GM13976 (cell line): ENCODE measurements around the gene POLR3E.
A peak's percentile ranks its signal among the peaks of the same experiment; 100 is the strongest.
"Not testable (repeated sequence)": the region's sequence is repeated elsewhere in the genome, so short reads cannot be mapped to it uniquely, and the experiment has no call there.

Experiments used
- DNase-seq: peaks from one replicate; pipeline ENCODE4 v3.0.0; 2012; ENCODE audit warnings: low spot score
- CTCF ChIP-seq: IDR thresholded peaks from 2 replicates; pipeline ENCODE4 v1.5.1; 2012; ENCODE audit warnings: borderline replicate concordance, mild to moderate bottlenecking; ENCODE audit not compliant: insufficient read depth; ENCODE audit errors: extremely low read depth, missing control alignments, control extremely low read depth
- in situ Hi-C: fragments of 300-500 bp; cut with MboI; formaldehyde crosslinking; loops from one replicate; pipeline ENCODE4 v1.12.0; 2022; ENCODE audit warnings: low sequenced_read_pairs, mixed read lengths, inconsistent platforms; ENCODE audit not compliant: unreplicated experiment

Gene POLR3E

GRCh38 chr16:22297871-22298733 lies 893 bp downstream of the POLR3E start:
- peak; percentile 75 for DNase-seq
- TF ChIP-seq CTCF, result peak; percentile 7
- in situ Hi-C loops, result no loop called here

DNA sequence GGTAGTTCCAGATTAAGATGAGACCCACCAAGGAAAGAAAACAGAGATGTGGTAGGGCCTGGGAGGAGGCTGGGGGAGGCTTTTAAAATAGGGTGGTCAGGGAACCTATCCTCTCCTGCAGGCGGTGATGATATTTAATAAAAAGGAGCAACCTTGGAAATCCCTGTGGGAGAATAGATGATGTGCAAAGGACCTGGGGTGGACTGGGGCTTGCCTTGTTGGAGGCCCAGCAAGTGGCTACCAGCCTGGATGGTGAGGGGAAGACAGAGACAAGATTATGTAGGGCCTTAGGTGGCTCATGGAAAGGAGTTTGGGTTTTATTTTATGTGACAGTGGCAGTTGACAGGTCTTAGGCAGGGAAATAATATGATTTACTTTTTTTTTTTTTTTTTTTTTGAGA lies 1.8 kb downstream of the POLR3E start:
- no peak for TF ChIP-seq CTCF
- no peak for DNase-seq
- in situ Hi-C loops, result no loop called here

DNA sequence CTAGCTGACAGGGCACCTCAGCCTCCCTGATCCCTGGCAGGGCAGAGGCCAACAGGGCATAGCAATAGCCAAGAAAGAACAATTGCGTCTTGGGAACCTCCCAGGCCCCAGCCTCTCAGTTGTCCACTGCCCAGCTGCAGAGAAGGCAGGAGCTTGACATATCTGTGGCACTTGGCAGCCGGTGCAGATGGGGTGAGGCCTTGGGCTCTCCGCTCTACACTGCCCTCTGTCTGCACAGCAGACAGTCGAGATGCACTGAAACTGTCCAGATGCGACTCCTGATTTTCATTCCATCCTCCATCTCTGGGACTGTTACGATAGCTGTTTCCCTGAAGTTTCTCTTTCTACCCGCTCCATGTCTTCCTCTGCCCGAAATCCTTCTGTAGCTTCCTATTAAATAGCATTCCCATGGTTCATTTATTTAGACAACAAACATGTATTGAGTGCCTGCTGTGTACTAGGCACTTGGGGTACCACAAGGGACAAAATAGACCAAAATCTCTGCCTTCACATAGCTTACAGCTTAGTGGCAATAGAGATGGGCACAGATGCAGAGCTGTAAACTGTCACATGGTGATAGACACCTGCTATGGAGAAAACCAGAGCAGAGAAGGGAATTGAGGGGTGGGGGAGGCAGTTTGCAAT lies 3.3 kb downstream of the POLR3E start:
- TF ChIP-seq CTCF, result peak; percentile 44
- in situ Hi-C loops, result no loop called here
- no peak for DNase-seq

DNA sequence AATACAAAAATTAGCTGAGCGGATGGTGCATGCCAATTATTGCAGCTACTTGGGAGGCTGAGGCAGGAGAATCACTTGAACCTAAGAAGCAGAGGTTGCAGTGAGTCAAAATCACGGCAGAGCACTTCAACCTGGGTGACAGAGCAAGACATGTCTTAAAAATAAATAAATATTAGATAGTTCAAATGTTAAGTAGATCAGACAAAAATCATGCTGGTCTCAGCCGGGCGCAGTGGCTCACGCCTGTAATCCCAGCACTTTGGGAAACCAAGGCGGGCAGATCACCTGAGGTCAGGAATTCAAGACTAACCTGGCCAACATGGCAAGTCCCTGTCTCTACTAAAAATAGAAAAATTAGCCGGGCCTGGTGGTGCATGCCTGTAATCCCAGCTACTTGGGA lies 4.2 kb downstream of the POLR3E start:
- DNase-seq, in situ Hi-C loops: not testable (repeated sequence)

GRCh38 chr16:22302776-22303363 lies 5.7 kb downstream of the POLR3E start:
- in situ Hi-C loops, result no loop called here
- no peak for TF ChIP-seq CTCF
- no peak for DNase-seq

DNA sequence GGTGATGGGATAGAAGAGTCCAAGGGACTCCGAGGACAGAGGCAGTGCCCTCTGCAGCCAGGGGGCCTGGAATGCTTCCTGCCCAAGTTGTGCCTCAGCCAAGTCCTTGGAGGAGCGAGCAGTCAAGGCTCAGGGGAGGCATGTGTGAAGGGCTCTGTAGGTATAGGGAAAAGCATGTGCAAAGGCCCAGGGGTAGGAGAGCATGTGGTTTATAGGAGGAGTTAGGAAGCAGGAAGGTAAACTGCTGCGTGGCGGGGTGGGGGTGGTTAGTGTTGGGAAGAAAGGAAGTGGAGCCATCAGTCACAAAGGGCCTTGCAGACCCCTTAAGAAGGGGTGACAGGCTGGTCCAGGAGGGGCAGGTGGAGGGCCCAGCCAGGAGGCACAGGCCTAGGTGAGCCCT lies 7.2 kb downstream of the POLR3E start:
- DNase-seq, result no peak
- in situ Hi-C loops, result no loop called here
- TF ChIP-seq CTCF, result no peak

GRCh38 chr16:22306788-22307187 lies 9.6 kb downstream of the POLR3E start:
- no peak for TF ChIP-seq CTCF
- no peak for DNase-seq

More at GRCh38 chr16:22306788-22307187, 9.6 kb downstream of the POLR3E start:
- in situ Hi-C loops, result no loop called here
